Putamen (tissue), 1 donor: ENCODE data around the gene SYNJ2.

Experiments
- DNase-seq: peaks from one replicate; pipeline ENCODE4 v3.0.0-alpha.2; 2016; ENCODE audit warnings: low spot score

The SYNJ2 gene

DNA sequence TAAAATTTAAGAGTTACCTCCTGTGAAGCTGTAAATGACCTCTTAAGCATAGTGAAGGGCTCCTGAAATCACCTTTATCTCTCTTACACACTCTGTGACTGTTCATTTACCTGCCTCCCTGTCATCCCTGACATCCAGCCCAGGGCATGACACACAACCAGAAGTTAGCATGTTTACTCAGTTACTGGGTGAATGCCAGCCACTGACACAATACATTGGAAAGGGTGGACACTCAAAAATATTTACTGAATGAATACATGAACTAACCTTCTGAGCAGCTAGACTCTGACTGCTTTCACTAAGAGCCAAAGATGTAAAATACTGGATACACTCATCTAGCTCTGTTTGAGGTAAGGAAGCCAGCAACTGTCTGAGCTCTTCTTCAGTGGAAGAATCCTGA, 161.1 kb downstream of the SYNJ2 start:
- DNase-seq, result no peak

DNA sequence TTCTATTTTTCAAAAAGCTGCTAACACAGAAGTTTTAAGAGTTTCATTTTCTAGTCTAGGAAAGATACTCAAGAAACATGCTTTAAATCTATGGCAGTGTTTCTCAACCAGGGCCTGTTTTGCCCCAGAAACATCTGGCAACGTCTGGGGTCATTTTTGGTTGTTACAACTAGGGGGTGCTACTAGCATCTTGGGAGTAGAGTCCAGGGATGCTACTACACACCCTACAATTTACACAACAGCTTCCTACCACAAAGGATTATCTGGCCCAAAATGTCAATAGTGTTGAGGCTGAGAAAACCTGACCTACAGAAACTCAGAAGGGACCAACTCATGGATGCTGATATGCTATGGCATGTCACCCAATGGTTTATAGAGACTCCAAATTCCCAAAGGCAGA, 162.0 kb downstream of the SYNJ2 start:
- no peak for DNase-seq
